Iris pigment epithelial cell (primary cell): ENCODE measurements around the gene MAGEL2.

ENCODE experiments used
- DNase-seq: peaks from one replicate; pipeline ENCODE4 v3.0.0-alpha.2; 2011; ENCODE audit warnings: low read depth

The MAGEL2 gene

DNA sequence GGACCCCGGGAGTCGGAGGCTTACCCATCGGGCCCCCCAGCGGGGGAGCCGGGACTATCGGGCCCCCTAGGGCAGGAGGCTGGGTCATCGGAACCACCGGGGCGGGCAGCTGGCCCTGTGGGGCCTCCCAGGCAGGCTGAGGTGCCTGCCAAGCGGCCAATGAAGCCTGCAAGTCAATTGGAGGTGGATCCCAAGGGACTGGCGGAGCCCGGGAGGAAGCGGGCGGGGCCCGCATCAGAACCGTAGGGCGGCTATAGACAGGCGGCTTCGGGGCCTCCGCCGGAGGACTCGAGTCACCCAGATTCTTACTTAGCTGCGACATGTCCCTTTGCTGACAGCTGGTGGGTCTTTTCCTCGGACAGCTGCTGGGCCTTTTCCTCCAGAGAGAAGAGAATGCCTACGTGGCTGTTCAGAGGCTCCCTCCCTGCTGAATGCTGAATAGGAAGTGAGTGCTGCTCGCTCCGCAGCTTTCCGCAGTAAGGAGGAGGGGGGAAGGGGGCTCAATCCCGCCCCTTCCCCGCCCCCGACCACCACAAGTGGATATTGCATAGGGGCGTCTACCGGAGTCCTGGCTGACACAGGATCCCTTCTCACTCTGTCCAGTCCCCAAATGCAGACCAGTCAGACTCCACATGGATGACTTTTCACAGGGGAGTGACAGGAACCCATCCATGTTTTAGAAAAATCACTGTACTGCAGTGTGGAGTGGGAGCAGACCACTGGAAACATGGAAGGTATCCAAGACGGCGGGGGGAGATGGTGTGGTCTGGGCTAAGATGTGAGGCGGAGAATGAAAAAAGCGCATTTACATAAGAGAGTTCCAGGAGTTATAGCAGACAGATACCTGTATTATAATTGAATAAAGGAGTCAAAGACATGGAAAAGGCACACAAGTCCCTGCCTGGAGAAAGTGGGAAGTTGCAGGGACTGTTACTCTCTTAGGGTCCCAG, at the start of gene MAGEL2:
Gene MAGEL2, minus strand, starts transcription at position 447 of the 950 bp plus-strand sequence. Its CDS starts 125 bp downstream, at position 322.
- no peak for DNase-seq

DNA sequence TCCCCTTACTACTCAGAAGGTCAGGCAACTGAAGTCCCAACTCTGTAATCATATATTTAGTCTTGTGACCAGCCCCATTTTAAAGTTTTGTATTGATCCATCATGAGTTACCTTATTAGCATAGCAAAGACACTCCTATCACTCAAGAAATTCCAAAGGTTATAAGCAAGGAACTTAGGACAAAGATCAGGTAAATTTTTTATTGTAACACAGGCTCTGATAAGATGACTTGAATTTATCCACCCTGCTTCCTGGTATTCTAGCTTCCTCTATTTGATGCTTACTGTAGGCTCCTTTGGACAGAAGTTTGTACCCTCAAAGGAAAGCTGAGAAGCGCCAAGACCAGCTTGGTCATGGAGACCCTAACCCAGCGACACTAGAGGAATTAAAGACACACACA, 47.6 kb upstream of the MAGEL2 start:
- DNase-seq, result no peak

GRCh38 chr15:23694592-23694991, 46.9 kb upstream of the MAGEL2 start:
- no peak for DNase-seq

DNA sequence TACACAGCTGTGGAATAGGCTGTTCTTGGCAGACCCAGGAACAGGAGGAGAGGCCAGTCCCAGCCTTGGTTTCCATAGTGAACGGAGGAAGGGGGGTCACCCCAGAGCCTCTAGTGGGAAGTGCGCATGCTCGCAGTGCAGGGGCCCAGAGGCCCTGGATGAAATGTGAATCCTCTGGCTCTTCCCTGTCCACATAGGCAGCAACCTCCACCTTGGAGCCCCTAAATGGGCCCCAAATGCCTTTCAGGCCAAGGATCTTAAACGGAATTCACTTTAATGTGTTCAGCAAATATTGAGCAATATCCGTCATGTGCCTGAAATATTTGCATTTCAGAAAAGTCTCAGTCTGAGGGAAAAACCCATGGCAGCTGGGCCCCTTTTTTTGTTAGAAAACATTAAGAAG, 42.8 kb upstream of the MAGEL2 start:
- DNase-seq, result peak; percentile 84

DNA sequence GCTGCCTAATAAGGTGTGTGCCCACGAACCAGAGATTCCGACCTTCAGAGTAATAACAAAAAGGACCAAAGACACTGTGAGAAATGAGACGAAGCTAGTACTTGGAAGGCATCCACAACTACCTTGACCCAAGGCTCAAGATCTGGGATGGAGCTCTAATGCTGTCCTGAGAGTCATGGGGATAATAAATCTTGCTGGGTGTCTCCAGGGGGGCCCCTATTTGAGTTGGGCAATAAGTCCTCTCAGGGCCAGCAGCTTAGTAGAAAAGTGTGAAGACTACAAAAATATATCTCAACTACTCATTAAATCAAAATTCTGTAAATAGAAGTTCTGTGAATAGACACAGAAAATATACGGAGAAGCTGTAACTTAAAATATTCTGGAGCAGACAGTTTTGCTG, 42.3 kb upstream of the MAGEL2 start:
- DNase-seq, result no peak

- peak; percentile 65 for DNase-seq
Observed at GRCh38 chr15:23687143-23687470, 39.4 kb upstream of the MAGEL2 start, which contains the start of gene NDN. Gene NDN, minus strand, starts transcription at chr15:23687305. Its CDS starts 88 bp downstream, at chr15:23687217.

DNA sequence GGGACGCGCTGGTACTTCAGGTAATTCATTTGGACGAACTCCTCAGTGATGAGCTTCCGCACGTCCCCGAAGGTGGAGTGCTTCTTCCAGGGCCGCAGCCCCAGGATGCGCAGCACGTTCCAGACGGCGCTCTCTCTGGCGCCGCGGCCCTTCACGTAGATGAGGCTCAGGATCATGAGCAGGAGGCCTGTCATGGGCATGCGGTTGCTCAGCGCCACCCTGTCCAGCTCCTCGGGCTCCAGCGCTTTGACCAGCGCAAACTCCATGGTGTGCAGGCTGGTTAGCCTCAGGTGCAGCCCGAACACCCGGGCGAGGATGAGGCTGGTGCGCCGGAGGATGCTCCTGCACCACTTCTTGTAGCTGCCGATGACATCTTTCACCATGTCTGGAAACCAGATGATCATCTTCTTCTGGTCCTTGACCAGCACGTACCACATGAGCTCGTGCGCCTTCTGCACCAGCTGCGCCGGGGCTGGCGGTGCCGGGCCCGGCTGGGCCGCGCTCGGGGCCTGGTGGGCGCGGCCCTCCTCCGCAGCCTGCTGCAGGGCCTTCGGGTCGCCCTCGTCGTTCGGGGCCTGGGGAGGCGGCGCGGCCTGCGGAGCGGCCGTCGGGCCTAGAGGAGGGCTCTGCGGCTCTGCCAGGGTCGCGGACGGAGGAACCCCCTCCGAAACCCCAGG, 38.9 kb upstream of the MAGEL2 start:
- peak; percentile 21 for DNase-seq

- no peak for DNase-seq
Observed at GRCh38 chr15:23671481-23671880, 23.8 kb upstream of the MAGEL2 start.

- DNase-seq, result no peak
Observed at GRCh38 chr15:23670970-23671369, 23.3 kb upstream of the MAGEL2 start.

DNA sequence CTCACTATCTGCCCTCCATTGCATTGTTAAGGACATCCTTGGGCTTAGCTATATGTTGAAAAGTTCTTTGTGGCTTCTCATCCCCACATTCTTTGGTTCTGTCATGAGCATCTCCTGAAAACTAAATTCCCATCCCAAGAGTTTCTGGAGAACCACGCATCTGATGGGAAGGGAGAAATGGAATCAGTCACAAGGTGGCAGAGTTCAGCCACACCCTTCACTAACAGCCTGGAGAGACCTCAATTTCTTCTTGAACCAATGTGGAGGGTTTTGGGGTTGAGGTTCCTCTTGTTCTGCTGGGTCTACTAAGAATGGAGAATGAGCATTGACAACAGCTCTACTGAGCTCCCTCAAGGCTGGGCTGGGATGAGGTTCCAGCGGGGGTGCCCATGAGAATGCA, 15.6 kb upstream of the MAGEL2 start:
- no peak for DNase-seq

GRCh38 chr15:23648920-23649515, 1.4 kb upstream of the MAGEL2 start:
- DNase-seq, result peak; percentile 12

- DNase-seq, result no peak
Observed at GRCh38 chr15:23647001-23647295, 719 bp downstream of the MAGEL2 start.

- no peak for DNase-seq
Observed at GRCh38 chr15:23646165-23647000, 1.3 kb downstream of the MAGEL2 start.

DNA sequence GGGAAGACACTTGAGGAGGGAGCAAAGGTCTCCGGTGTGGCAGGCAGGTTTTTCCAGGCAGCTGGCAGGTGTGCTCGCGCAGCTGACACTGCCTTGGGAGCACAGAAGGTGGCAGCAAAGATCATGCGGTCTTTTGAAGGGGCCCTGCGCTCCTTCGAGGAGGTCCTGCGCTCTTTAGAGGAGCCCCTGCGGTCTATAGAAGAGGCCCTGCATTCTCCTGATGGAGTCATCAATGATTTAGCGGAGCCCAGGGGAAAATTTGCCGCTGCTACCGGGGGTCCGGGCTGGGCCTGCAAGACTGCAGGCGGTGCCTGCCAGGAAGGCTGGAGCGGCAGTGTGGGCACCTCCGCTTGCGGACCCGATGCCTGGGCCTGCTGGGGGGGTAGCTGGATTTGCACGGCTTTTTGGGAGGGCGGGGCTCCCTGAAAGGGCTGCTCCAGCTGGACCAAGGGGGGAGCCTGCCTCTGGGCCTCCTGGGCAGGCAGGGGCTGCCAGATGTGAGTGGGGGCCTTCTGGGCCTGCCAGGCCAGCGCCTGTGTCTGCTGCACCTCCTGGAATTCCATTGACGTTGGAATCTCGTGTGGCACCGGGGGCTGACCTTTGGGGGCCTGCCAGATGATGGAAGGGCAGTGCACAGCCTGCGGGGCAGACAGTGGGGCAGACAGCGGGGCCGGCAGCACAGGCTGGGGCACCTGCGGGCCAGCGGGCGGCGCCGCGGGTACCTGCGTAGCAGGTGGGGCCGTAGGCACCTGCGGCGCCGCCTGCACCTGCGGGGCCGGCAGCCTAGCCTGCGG, 2.1 kb downstream of the MAGEL2 start:
- no peak for DNase-seq

DNA sequence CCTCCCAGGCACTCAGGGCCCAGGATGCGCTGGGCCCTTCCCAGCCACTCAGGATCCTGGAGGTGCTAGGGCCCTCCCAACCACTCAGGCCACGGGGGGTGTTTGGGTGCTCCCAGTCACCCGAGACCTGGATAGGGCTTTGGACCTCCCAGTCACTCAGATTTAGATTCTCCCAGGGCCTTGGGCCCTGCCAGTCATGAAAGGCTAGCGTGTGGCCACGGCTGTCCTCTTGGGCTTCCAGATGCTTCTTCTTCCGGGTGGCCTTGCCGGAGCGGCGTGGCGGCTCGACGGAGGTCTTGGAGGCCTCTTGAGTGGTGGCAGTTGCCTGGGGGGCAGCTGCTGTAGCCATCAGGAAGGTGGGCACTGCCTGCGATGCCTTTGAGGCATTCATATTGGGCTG, 2.8 kb downstream of the MAGEL2 start:
- no peak for DNase-seq

DNA sequence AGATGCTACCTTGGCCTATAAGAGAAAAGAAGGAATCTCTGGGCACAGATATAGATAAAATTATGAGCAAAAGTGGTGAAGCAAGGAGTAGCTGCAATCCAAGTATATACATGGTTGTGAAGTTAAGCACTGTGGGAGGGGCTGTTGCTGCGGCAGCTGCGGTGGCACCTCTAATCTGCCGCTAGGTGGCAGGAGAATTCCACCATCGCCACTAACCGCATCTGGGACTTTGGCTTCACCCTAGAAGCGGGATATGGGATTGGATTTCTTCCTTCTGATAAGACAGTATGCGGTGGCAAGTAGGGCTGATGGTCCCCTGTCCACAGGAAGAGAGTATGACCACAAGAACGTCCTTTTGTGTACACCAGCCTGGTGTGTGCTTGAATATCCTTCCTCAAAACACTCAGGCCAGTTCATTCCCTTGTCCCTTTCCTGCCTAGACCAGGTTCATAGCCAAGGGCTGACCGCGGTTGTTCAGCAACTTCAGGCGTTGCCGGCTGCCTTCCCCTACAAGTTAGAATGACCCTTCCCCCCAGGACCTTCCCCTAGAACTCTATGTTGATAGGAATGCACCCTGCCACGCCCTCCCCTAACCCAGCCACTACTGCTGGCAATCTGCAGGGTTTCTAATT, 5.1 kb downstream of the MAGEL2 start:
- DNase-seq, result peak; percentile 53

DNA sequence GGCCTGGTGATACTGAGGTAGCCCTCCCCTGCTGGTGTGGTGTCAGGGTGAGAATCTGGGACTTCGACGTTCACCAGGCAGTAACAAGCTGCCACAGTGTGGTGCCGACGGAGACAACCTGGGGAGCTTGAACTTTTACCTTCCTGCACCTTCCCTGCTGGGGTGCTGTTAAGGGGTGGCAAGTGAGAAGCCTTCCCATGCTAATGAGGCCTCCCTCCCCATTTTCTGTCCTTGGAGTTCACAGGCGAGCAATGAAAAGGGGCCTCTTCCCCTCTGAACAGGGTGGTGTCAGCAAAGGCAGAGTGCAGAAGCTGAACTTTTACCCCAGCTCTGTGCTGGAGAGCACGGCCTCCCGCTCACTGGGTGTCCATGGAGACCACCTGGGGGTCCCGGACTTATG, 13.5 kb downstream of the MAGEL2 start:
- no peak for DNase-seq

DNA sequence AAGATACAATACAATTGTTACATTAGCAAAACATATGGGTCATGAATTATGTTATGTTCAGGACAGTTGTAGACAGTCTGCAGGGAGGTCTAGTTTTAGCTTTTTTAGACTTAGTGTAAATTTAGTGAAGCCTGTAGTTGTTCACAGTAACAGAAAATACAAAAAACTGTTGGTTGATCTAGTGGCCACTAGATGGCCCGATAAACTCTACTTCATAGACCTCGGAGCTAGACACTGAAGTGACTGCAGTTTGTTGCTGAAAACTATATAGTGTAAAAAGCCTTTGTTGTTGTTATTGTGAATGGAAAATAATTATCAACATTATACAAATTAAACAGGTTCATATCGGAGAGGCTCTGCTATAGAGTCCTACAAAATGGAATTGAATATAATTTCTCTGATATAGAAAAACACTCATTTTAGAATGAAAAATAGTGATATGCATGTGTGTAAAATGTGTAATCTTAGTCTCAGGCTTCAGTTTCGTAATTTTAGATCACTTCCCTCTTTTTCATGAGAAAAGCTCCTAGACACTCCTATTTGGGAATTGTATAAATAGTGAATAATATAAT, 18.3 kb downstream of the MAGEL2 start:
- DNase-seq, result peak; percentile 24

- DNase-seq, result no peak
Observed at GRCh38 chr15:23628612-23629233, 18.9 kb downstream of the MAGEL2 start.

DNA sequence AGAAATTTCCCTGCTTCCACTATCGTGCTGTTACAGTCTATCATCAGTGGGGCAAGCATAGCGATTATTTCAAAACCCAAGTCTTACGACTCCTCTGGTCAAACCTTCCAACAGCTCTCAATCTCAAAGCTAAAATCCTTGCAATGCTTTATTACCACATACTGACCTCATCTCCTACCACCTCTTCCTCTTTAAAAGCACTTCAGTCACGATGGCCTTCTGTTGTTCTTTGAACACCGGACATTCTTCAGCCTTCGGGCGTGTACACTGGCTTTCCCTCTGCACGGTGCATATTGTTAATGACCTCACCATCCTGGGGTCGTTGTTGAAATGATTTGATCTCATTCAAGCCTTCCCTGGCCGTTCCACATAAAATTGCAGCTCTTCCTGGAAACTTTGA, 31.1 kb downstream of the MAGEL2 start:
- DNase-seq, result peak; percentile 1
